MM.1S (cell line): Measurements from ENCODE around the gene DIP2C.

Experiments used
- DNase-seq: peaks from one replicate; pipeline ENCODE4 v3.0.0-alpha.2; 2015
- H2AFZ ChIP-seq: fragments of 300-600 bp; sonication (generic); 2 replicates; pipeline ENCODE4 v1.6.0; 2016; ENCODE audit warnings: antibody characterized with exemption, low read length
- H3F3A ChIP-seq: fragments of 300-600 bp; sonication (generic); 2 replicates; pipeline ENCODE4 v1.6.1; 2016; ENCODE audit warnings: mild to moderate bottlenecking, antibody characterized with exemption, low read length, moderate library complexity, mixed read lengths; ENCODE audit not compliant: insufficient read depth
- H3K27ac ChIP-seq: fragments of 300-600 bp; sonication (generic); 2 replicates; pipeline ENCODE4 v1.5.1; 2016; ENCODE audit warnings: mild to moderate bottlenecking, low read length
- H3K27me3 ChIP-seq: fragments of 300-600 bp; sonication (generic); replicated peaks from 2 replicates; pipeline ENCODE4 v1.6.0; 2016; ENCODE audit warnings: low read length; ENCODE audit not compliant: insufficient read depth
- H3K36me3 ChIP-seq: fragments of 300-600 bp; sonication (generic); replicated peaks from 2 replicates; pipeline ENCODE4 v1.6.1; 2016; ENCODE audit warnings: mild to moderate bottlenecking, low read length, mixed read lengths; ENCODE audit not compliant: insufficient read depth
- H3K4me1 ChIP-seq: fragments of 300-600 bp; sonication (generic); 2 replicates; pipeline ENCODE4 v1.6.1; 2016; ENCODE audit warnings: low read length, mixed read lengths
- H3K4me2 ChIP-seq: fragments of 300-600 bp; sonication (generic); 2 replicates; pipeline ENCODE4 v1.6.0; 2016; ENCODE audit warnings: low read depth, low read length
- H3K4me3 ChIP-seq: fragments of 300-600 bp; sonication (generic); 2 replicates; pipeline ENCODE4 v1.5.1; 2016; ENCODE audit warnings: low read length, mixed read lengths
- H3K79me2 ChIP-seq: fragments of 300-600 bp; sonication (generic); 2 replicates; pipeline ENCODE4 v1.6.1; 2016; ENCODE audit warnings: mixed run types, low read length, mixed read lengths
- H3K9ac ChIP-seq: fragments of 300-600 bp; sonication (generic); 2 replicates; pipeline ENCODE4 v1.6.1; 2016; ENCODE audit warnings: low read length, mixed read lengths
- H3K9me2 ChIP-seq: fragments of 300-600 bp; sonication (generic); replicated peaks from 2 replicates; pipeline ENCODE4 v1.6.1; 2016; ENCODE audit warnings: mild to moderate bottlenecking, low read length, mixed read lengths; ENCODE audit not compliant: insufficient read depth
- H3K9me3 ChIP-seq: fragments of 300-600 bp; sonication (generic); replicated peaks from 2 replicates; pipeline ENCODE4 v1.6.1; 2016; ENCODE audit warnings: mild to moderate bottlenecking, low read length, mixed read lengths; ENCODE audit not compliant: insufficient read depth
- H4K20me1 ChIP-seq: fragments of 300-600 bp; sonication (generic); 2 replicates; pipeline ENCODE4 v1.6.1; 2016; ENCODE audit warnings: mild to moderate bottlenecking, low read length, moderate library complexity, mixed read lengths; ENCODE audit not compliant: insufficient read depth
- CTCF ChIP-seq: fragments of 300-600 bp; sonication (generic); IDR thresholded peaks from 2 replicates; pipeline ENCODE4 v1.5.1; 2016; ENCODE audit warnings: antibody characterized with exemption, low read length, mixed read lengths
- EZH2 ChIP-seq: fragments of 300-600 bp; sonication (generic); optimal IDR thresholded peaks from 2 replicates; pipeline ENCODE3; 2017; ENCODE audit warnings: low read depth, mild to moderate bottlenecking, antibody characterized with exemption, low read length, mixed read lengths
- EZH2phosphoT487 ChIP-seq: fragments of 300-600 bp; sonication (generic); IDR thresholded peaks from 2 replicates; pipeline ENCODE4 v1.6.1; 2018; ENCODE audit warnings: antibody characterized with exemption, low read length

Gene DIP2C

GRCh38 chr10:644076-644942, 45.2 kb downstream of the DIP2C start:
- Histone ChIP-seq H3F3A (no peaks in the 10 kb centered on the region), H3K9ac (no peak overlapping the region), H3K9me3 (no peaks in the 10 kb centered on the region), H3K4me2 (no peak overlapping the region), H3K79me2 (no peaks in the 10 kb centered on the region), H3K36me3 (no peaks in the 10 kb centered on the region), H3K4me3 (no peak overlapping the region), H4K20me1 (no peaks in the 10 kb centered on the region), H3K9me2 (no peaks in the 10 kb centered on the region), H3K4me1 (no peaks in the 10 kb centered on the region), H3K27me3 (no peaks in the 10 kb centered on the region), H2AFZ (no peak overlapping the region), H3K27ac (no peak overlapping the region)
- DNase-seq, result no peak
- TF ChIP-seq CTCF (no peak), EZH2phosphoT487 (no peak), EZH2 (no peak)

GRCh38 chr10:642186-642890, 47.1 kb downstream of the DIP2C start:
- Histone ChIP-seq H3K9ac (no peak overlapping the region), H3K36me3 (no peaks in the 10 kb centered on the region), H4K20me1 (no peaks in the 10 kb centered on the region), H3K27ac (no peak overlapping the region), H2AFZ (no peak overlapping the region), H3K9me2 (no peaks in the 10 kb centered on the region), H3K4me2 (no peak overlapping the region), H3F3A (no peaks in the 10 kb centered on the region), H3K4me1 (no peaks in the 10 kb centered on the region), H3K9me3 (no peaks in the 10 kb centered on the region), H3K4me3 (no peak overlapping the region), H3K79me2 (no peaks in the 10 kb centered on the region), H3K27me3 (no peaks in the 10 kb centered on the region)
- TF ChIP-seq EZH2phosphoT487 (no peak), CTCF (no peak), EZH2 (no peak)
- no peak for DNase-seq

- Histone ChIP-seq H3K9me2 (no peaks in the 10 kb centered on the region), H4K20me1 (no peaks in the 10 kb centered on the region), H3K4me2 (no peak overlapping the region), H3K9me3 (no peaks in the 10 kb centered on the region), H2AFZ (no peak overlapping the region), H3K36me3 (no peaks in the 10 kb centered on the region), H3K27ac (no peak overlapping the region), H3K79me2 (no peaks in the 10 kb centered on the region), H3F3A (no peaks in the 10 kb centered on the region), H3K27me3 (no peaks in the 10 kb centered on the region), H3K4me3 (no peak overlapping the region), H3K4me1 (no peaks in the 10 kb centered on the region), H3K9ac (no peak overlapping the region)
- no peak for DNase-seq
- TF ChIP-seq EZH2phosphoT487, result no peak
- TF ChIP-seq EZH2, result no peak
- TF ChIP-seq CTCF, result no peak
Observed at GRCh38 chr10:641149-642010, 48.1 kb downstream of the DIP2C start.
